Endothelial cell (in vitro differentiated cells): Measurements from ENCODE around the gene GORASP2. TPM values are rescaled to one million over a fixed set of nuclear protein-coding genes. Genes with fewer than 3 reads are reported as not detected.

Experiments
- DNase-seq: peaks from one replicate; pipeline ENCODE4 v3.0.0; 2021; ENCODE audit warnings: low spot score
- H3K27ac Mint-ChIP-seq: one replicate; pipeline ENCODE4 v1.8.0; 2021; ENCODE audit warnings: mixed read lengths, inconsistent platforms; ENCODE audit not compliant: unreplicated experiment
- H3K27me3 Mint-ChIP-seq: one replicate; pipeline ENCODE4 v1.8.0; 2021; ENCODE audit warnings: mild to moderate bottlenecking, moderate library complexity, mixed read lengths, inconsistent platforms; ENCODE audit not compliant: unreplicated experiment
- H3K36me3 Mint-ChIP-seq: one replicate; pipeline ENCODE4 v1.8.0; 2021; ENCODE audit warnings: mild to moderate bottlenecking, low read depth, mixed read lengths, inconsistent platforms; ENCODE audit not compliant: unreplicated experiment
- H3K4me1 Mint-ChIP-seq: one replicate; pipeline ENCODE4 v1.8.0; 2021; ENCODE audit warnings: mild to moderate bottlenecking, mixed read lengths, inconsistent platforms; ENCODE audit not compliant: unreplicated experiment
- H3K4me3 Mint-ChIP-seq: one replicate; pipeline ENCODE4 v1.8.0; 2021; ENCODE audit warnings: mild to moderate bottlenecking, mixed read lengths, inconsistent platforms; ENCODE audit not compliant: unreplicated experiment
- H3K9me3 Mint-ChIP-seq: one replicate; pipeline ENCODE4 v1.8.0; 2021; ENCODE audit warnings: mixed read lengths, inconsistent platforms; ENCODE audit not compliant: unreplicated experiment
- total RNA-seq: library from RNA; stranded (reverse); fragmentation: NEBNext Ultra II Directional; extraction: Animal tissue kit (Norgen Biotek cat#: 25700); gene quantifications from one replicate; pipeline ENCODE4 v1.2.1, GENCODE V29; 2021; ENCODE audit not compliant: unreplicated experiment
- TF ChIP-seq, protein P1 (sequence below): fragments of 200-600 bp; sonication (generic); IDR thresholded peaks from one replicate; pipeline ENCODE4 v1.5.0; 2021; ENCODE audit warnings: antibody characterized with exemption; ENCODE audit not compliant: unreplicated experiment

GORASP2 gene
- total RNA-seq, 1 donor from 2014 or later: 71.9 TPM

GRCh38 chr2:170975127-170975942 is 46.3 kb downstream of the GORASP2 start:
- peak overlapping the region; percentile 31 for H3K4me3 Mint-ChIP-seq
- no peaks in the 10 kb centered on the region for H3K36me3 Mint-ChIP-seq
- no peaks in the 10 kb centered on the region for H3K9me3 Mint-ChIP-seq
- peaks cover 15% of the 10 kb centered on the region for H3K4me1 Mint-ChIP-seq
- TF ChIP-seq, protein P1, sequence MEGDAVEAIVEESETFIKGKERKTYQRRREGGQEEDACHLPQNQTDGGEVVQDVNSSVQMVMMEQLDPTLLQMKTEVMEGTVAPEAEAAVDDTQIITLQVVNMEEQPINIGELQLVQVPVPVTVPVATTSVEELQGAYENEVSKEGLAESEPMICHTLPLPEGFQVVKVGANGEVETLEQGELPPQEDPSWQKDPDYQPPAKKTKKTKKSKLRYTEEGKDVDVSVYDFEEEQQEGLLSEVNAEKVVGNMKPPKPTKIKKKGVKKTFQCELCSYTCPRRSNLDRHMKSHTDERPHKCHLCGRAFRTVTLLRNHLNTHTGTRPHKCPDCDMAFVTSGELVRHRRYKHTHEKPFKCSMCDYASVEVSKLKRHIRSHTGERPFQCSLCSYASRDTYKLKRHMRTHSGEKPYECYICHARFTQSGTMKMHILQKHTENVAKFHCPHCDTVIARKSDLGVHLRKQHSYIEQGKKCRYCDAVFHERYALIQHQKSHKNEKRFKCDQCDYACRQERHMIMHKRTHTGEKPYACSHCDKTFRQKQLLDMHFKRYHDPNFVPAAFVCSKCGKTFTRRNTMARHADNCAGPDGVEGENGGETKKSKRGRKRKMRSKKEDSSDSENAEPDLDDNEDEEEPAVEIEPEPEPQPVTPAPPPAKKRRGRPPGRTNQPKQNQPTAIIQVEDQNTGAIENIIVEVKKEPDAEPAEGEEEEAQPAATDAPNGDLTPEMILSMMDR: no peak
- H3K27ac Mint-ChIP-seq: no peak overlapping the region
- peaks cover 13% of the 10 kb centered on the region for H3K27me3 Mint-ChIP-seq
- no peak for DNase-seq

- TF ChIP-seq, protein P1: no peak
- H3K4me3 Mint-ChIP-seq: no peak overlapping the region
- H3K27me3 Mint-ChIP-seq: peaks cover 14% of the 10 kb centered on the region
- no peak overlapping the region for H3K27ac Mint-ChIP-seq
- no peaks in the 10 kb centered on the region for H3K9me3 Mint-ChIP-seq
- DNase-seq: no peak
- peaks cover 15% of the 10 kb centered on the region for H3K4me1 Mint-ChIP-seq
- no peaks in the 10 kb centered on the region for H3K36me3 Mint-ChIP-seq
Measured at GRCh38 chr2:170975943-170976270, 46.9 kb downstream of the GORASP2 start.

DNA sequence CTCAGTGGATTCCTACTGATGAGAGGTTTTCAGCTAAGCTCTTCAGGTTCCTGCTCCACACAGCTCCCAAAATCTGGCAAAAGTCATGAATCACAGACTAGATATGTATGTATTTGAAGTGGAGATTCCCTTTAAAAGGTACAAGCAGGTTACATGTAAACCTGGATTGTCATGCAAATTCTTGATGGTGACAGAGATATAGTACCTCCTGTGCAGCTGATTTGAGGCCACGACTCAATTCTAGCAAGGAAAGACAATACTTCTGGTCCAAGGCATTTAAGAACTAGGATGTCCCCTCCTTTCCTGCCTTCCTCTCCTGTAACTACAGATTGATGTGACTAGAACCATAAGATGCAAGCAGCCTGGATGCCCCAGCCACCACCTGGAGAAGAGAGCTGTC is 55.0 kb downstream of the GORASP2 start:
- Mint-ChIP-seq H3K9me3 (no peaks in the 10 kb centered on the region), H3K36me3 (no peaks in the 10 kb centered on the region), H3K4me3 (no peak overlapping the region), H3K27ac (no peak overlapping the region), H3K4me1 (peaks cover 4% of the 10 kb centered on the region), H3K27me3 (peaks cover 8% of the 10 kb centered on the region)
- TF ChIP-seq, protein P1: no peak
- no peak for DNase-seq

DNA sequence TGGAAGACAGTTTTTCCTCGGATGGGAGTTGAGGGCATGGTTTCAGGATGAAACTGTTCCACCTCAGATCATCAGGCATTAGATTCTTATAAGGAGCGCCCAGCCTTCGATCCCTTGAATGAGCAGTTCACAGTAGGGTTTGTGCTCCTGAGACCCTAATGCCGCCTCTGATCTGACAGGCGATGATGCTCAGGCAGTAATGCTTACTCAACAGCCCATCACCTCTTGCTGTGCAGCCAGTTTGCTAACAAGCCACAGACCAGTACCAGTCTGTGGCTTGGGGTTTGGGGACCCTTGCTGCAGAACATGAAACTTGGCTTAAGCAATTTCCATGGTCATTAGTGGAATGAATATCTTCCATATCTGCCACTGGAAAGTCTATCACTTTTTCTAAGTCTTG is 56.4 kb downstream of the GORASP2 start:
- no peaks in the 10 kb centered on the region for H3K36me3 Mint-ChIP-seq
- H3K27me3 Mint-ChIP-seq: peaks cover 8% of the 10 kb centered on the region
- TF ChIP-seq, protein P1: no peak
- H3K27ac Mint-ChIP-seq: no peak overlapping the region
- H3K9me3 Mint-ChIP-seq: no peaks in the 10 kb centered on the region
- H3K4me3 Mint-ChIP-seq: no peak overlapping the region
- no peak for DNase-seq
- peaks cover 3% of the 10 kb centered on the region for H3K4me1 Mint-ChIP-seq

DNA sequence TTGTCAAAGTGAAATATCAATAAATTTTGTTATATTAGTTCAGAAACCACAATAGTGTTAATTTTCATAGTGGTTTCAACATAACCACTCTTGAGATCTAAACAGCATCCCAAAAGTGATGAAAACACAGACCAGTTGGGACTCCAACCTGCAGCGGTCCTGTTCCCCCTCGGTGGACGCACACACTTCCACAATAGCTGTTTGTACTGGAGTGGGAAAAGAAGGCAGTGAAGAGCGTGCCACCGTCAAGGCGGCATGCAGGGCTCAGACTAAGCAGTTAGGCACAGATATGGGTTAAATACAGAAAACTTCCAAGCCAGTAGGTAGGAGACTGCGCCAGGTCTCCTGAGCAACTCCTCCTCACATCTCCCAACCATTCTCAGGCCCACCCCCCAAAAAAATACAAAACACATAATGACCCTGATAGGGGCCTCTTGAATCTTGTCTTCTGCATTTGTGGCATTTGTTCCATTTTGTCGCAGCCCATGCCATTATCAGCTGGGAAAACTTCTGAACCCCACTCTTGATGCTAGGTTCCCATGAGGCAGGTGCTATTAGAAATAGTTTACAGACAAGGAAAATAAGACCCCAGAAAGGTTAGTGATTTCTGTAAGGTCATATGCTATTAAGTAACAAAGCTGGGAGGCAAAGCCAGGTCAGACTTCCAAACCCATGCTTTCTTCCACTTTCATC is 57.7 kb downstream of the GORASP2 start:
- peaks cover 3% of the 10 kb centered on the region for H3K4me1 Mint-ChIP-seq
- TF ChIP-seq, protein P1: no peak
- H3K27me3 Mint-ChIP-seq: peaks cover 6% of the 10 kb centered on the region
- no peak for DNase-seq
- no peaks in the 10 kb centered on the region for H3K9me3 Mint-ChIP-seq
- H3K27ac Mint-ChIP-seq: no peak overlapping the region
- H3K4me3 Mint-ChIP-seq: no peak overlapping the region
- peaks cover 3% of the 10 kb centered on the region for H3K36me3 Mint-ChIP-seq
